HepG2 (cell line): Measurements from ENCODE around the gene GMEB2. TPM values are rescaled to one million over a fixed set of nuclear protein-coding genes. Genes with fewer than 3 reads are reported as not detected.

Source experiments
- AGO2 ChIP-seq: fragments of 200-400 bp; formaldehyde crosslinking; optimal IDR thresholded peaks from 2 replicates; pipeline ENCODE3; 2017; ENCODE audit warnings: mild to moderate bottlenecking, low read depth, low read length, moderate library complexity
- CERS6 ChIP-seq: sonication (generic); formaldehyde crosslinking; IDR thresholded peaks from 2 replicates; pipeline ENCODE4 v1.5.0; 2020; ENCODE audit warnings: missing genetic modification reagents
- HOXA5 ChIP-seq: sonication (generic); formaldehyde crosslinking; IDR thresholded peaks from 2 replicates; pipeline ENCODE4 v1.4.0; 2020; ENCODE audit warnings: missing genetic modification reagents
- RBAK ChIP-seq: sonication (generic); formaldehyde crosslinking; IDR thresholded peaks from 2 replicates; pipeline ENCODE4 v1.5.1; 2020; ENCODE audit warnings: mild to moderate bottlenecking, missing genetic modification reagents
- RXRB ChIP-seq: IDR thresholded peaks from 2 replicates; pipeline ENCODE4 v1.6.1; 2016; ENCODE audit warnings: borderline replicate concordance, missing genetic modification reagents, missing compliant biosample characterization
- UBTF ChIP-seq: sonication (generic); formaldehyde crosslinking; IDR thresholded peaks from 2 replicates; pipeline ENCODE4 v1.4.0; 2020; ENCODE audit warnings: mild to moderate bottlenecking, missing genetic modification reagents
- ZBTB40 ChIP-seq, 2 experiments: fragments of 450-650 bp in 1 of 2; sonication (generic) in 1 of 2; formaldehyde crosslinking in 1 of 2; IDR thresholded peaks; 2 replicates each; pipeline versions ENCODE4 v1.6.1 to v1.8.0; 2016 to 2022; ENCODE audit warnings: antibody characterized with exemption in 1 of 2, mild to moderate bottlenecking in 1 of 2, missing genetic modification reagents in 1 of 2
- ZFP36 ChIP-seq: fragments of 150-350 bp; IDR thresholded peaks from 2 replicates; pipeline ENCODE4 v1.6.1; 2018; ENCODE audit warnings: borderline replicate concordance, low read length, low read depth; ENCODE audit not compliant: partially characterized antibody
- ZNF552 ChIP-seq: sonication (generic); formaldehyde crosslinking; IDR thresholded peaks from 2 replicates; pipeline ENCODE4 v1.9.0; 2022; ENCODE audit warnings: missing genetic modification reagents, mild to moderate bottlenecking, borderline replicate concordance
- ZNF775 ChIP-seq: sonication (generic); formaldehyde crosslinking; IDR thresholded peaks from 2 replicates; pipeline ENCODE4 v1.4.0; 2020; ENCODE audit warnings: missing genetic modification reagents, mild to moderate bottlenecking, moderate library complexity, borderline replicate concordance
- ZZZ3 ChIP-seq: sonication (generic); formaldehyde crosslinking; IDR thresholded peaks from 2 replicates; pipeline ENCODE4 v1.4.0; 2020; ENCODE audit warnings: missing genetic modification reagents, mild to moderate bottlenecking, borderline replicate concordance
- polyA plus RNA-seq, 8 experiments: library from polyadenylated mRNA; depleted of rRNA in 3 of 8; stranded (reverse) in 7 of 8; unstranded in 1 of 8; fragments of >200 nt; fragmentation: Illumina TruSeq in 4 of 8; extraction: Trizol in 4 of 8; gene quantifications; 2 replicates each; pipeline versions ENCODE4 v1.2.1 to v1.2.3, GENCODE V29; 2011 to 2016; ENCODE audit warnings: low read depth in 4 of 8, missing spikeins in 1 of 8, mixed read lengths in 1 of 8; ENCODE audit not compliant: insufficient read depth in 1 of 8
- total RNA-seq, 5 experiments: library from RNA; depleted of rRNA; stranded (reverse); fragments of >200 nt; fragmentation: Illumina TruSeq; extraction: Trizol; gene quantifications; 2 replicates each; pipeline ENCODE4 v1.2.3, GENCODE V29; 2016; ENCODE audit warnings: low read depth in 1 of 5
- TF ChIP-seq, protein P1 (sequence below): sonication (generic); formaldehyde crosslinking; conservative IDR thresholded peaks from 2 replicates; pipeline ENCODE4 v1.8.1; 2023; ENCODE audit warnings: missing genetic modification reagents

The GMEB2 gene
- total and polyA plus RNA-seq, 2 of the 13 experiments (the other 11 are each of a cell fraction or from before 2014, with no cell fraction given): 10.6 to 12.4 TPM

DNA sequence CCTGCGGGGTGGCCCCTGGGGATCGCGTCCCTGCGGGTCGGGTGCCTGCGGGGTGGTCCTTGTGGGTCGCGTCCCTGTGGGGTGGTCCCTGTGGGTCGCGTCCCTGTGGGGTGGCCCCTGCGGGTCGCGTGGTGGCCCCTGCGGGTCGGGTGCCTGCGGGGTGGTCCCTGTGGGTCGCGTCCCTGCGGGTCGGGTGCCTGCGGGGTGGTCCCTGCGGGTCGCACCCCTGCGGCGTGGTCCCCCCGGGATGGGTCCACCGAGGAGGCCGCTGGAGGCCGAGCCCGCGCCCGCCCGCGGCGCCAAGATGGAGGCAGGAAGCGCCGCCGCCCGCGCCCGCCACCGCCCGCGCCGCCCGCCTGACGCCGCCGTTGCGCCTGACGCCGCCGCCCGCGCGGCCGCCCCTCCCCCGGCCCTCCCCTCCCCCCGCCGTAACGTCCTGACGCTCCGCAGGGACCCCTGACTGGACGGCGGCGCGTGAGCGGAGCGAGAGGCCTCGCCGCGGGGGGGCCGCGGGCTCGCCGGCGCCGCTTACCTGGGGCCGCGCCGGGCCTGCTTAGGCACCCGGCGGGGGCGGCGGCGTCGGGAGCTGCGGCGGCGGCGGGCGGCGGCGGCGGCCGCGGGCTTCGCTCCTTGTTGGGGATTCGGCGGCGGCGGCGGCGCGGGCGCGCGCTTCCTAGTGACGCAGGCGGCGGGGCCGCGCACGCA, at the start of gene GMEB2 (continued):
- TF ChIP-seq UBTF (CRISPR knock-in tag) (no peak; the same call in 1 of the 2 replicates), ZZZ3 (CRISPR knock-in tag) (no peak), RXRB (CRISPR knock-in tag) (no peak), HOXA5 (CRISPR knock-in tag) (no peak), ZBTB40 (IDR thresholded peaks at IDR 0.05) (no peak), ZBTB40 (CRISPR knock-in tag; IDR thresholded peaks at IDR 0.05) (peak; percentile 88; the same call in 1 of the 2 replicates), CERS6 (CRISPR knock-in tag) (peak; percentile 54; the same call in 1 of the 2 replicates), ZNF552 (CRISPR knock-in tag) (peak; percentile 49; the same call in 1 of the 2 replicates), RBAK (CRISPR knock-in tag) (no peak), ZNF775 (no peak), AGO2 (peak; percentile 96), ZFP36 (no peak)
- TF ChIP-seq, protein P1, sequence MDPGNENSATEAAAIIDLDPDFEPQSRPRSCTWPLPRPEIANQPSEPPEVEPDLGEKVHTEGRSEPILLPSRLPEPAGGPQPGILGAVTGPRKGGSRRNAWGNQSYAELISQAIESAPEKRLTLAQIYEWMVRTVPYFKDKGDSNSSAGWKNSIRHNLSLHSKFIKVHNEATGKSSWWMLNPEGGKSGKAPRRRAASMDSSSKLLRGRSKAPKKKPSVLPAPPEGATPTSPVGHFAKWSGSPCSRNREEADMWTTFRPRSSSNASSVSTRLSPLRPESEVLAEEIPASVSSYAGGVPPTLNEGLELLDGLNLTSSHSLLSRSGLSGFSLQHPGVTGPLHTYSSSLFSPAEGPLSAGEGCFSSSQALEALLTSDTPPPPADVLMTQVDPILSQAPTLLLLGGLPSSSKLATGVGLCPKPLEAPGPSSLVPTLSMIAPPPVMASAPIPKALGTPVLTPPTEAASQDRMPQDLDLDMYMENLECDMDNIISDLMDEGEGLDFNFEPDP (CRISPR knock-in tag): no peak
